ENCODE results near the gene PLXNA2.

The PLXNA2 gene

DNA sequence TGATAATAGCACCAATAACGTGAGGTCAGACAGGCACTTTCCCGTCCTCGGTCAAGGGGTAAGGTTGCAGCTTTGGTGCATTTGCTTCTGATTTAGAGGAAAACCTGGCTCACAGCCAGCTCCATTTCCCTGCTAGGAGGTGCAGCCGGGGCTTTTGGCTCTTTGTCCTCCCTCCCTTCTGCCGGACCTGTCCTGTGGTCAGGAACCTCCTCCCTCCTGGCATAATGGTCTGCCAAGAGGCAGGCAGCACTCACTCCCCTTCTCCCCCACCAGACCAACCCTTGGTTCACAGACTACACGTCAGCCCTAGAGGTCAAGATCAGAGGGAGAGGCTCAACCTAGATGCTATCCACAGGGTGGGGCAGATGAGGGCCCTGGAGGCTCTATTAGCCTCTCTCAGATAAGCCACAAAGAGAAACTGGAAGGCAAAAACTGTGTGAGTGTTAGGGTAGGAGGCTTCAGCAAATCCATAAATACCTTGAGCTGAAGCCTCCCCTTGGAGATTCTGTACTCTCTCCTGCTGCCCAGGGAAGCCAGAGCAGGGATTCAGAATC, 64.8 kb downstream of the PLXNA2 start:
- Mint-ChIP-seq H3K9me3 (no peaks in the 10 kb centered on the region), H3K4me3 (no peak overlapping the region)

DNA sequence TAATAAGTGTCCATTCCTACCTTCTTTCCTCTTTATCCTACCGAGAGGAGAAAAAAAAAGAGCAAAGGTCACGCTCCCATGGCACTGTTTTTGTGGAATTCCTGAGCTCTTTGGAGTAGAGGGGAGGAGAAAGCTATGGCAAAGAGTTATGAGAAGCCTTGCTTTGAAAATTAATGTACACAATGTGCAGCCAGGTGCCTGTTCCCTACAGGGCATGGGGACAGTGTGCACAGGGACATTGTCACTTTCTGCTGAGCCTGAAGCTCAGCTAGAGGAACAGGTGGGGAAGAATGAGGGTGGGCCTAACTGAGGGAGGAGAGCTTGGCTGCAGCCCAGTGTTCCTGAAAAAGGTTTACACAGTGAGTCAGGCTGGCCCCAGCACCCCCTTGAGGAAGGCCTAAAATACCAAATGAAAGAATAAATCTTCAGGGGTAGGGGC, 66.1 kb downstream of the PLXNA2 start:
- ATAC-seq (no peak), DNase-seq (ENCODE audit: low spot score in 2 of 2) (no peak)
- Mint-ChIP-seq H3K4me1 (no peaks in the 10 kb centered on the region), H3K27ac (no peak overlapping the region), H3K4me3 (no peak overlapping the region), H3K36me3 (no peaks in the 10 kb centered on the region), H3K9me3 (no peaks in the 10 kb centered on the region)

More for the DNA sequence above, 64.8 kb downstream of the PLXNA2 start:
- DNase-seq (ENCODE audit: low spot score in 2 of 2) = no peak
- no peak overlapping the region for H3K27ac Mint-ChIP-seq
- ATAC-seq = no peak
- no peaks in the 10 kb centered on the region for H3K4me1 Mint-ChIP-seq
- no peaks in the 10 kb centered on the region for H3K36me3 Mint-ChIP-seq

DNA sequence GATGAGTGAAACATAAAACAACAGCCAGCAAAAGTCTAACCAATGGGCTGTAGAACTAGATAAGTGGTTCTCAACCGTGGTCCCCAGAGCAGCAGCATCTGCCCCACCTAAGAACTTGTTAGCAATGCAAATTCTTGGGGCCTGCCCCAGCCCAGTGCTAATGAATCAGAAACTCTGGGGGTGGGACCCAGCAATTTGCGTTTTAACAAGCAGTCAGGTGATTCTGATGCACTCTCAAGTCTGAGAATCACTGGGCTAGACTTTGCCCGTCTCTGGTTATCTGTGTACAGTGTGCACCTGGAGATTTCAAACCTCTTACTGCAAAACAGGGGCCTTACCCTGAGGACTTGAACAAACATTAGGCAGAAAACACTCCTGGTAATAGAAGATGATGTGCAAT, 66.5 kb downstream of the PLXNA2 start:
- ATAC-seq = no peak
- no peaks in the 10 kb centered on the region for H3K36me3 Mint-ChIP-seq
- no peak overlapping the region for H3K27ac Mint-ChIP-seq
- H3K9me3 Mint-ChIP-seq = no peaks in the 10 kb centered on the region
- no peak for DNase-seq (ENCODE audit: low spot score in 2 of 2)
- H3K4me3 Mint-ChIP-seq = no peak overlapping the region
- H3K4me1 Mint-ChIP-seq = no peaks in the 10 kb centered on the region

DNA sequence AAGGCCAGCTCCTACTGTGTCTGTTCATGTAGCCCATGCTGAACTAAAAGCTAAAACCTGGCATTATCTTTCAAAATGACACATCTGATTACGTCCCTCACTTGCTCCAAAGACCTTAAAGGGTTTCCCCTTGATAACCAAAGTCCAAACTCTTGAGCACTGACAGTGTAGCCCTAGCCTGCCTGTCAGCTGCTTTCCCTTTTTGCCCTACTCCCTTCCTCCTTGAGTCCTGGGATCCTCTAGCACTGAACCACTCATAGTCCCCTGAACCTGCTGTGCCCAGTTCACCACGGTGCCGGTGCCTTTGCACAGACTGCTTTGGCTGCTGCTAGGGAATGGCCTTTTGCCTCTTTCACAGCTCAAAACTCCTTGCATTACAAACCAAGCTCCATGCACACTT, 67.5 kb downstream of the PLXNA2 start:
- no peaks in the 10 kb centered on the region for H3K36me3 Mint-ChIP-seq
- no peak for ATAC-seq
- H3K4me1 Mint-ChIP-seq = no peaks in the 10 kb centered on the region
- no peak overlapping the region for H3K4me3 Mint-ChIP-seq
- no peaks in the 10 kb centered on the region for H3K9me3 Mint-ChIP-seq
- H3K27ac Mint-ChIP-seq = no peak overlapping the region
- DNase-seq (ENCODE audit: low spot score in 2 of 2) = no peak

DNA sequence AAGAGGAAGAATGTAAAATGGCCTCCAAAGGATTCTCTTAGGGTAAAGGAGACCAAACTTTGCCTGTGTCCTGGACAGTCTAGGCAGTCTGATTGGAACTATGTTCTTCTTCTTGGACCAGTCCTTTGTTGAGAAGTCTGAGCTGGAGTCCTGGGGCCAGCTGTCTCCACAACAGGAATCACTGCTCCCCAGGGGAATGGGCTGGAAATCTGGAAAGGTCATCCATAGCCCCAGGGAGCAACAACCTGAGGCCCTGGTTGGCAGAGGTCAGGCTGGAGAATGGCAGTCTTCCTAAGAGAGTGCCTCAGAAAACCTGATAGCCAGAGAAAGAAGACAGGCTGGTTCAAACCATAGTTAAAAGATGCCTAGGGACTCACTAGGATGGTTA, 68.7 kb downstream of the PLXNA2 start:
- DNase-seq (ENCODE audit: low spot score in 2 of 2) = no peak
- no peak overlapping the region for H3K4me3 Mint-ChIP-seq
- no peak for ATAC-seq
- H3K4me1 Mint-ChIP-seq = no peaks in the 10 kb centered on the region
- no peak overlapping the region for H3K27ac Mint-ChIP-seq
- H3K9me3 Mint-ChIP-seq = no peaks in the 10 kb centered on the region
- no peaks in the 10 kb centered on the region for H3K36me3 Mint-ChIP-seq

DNA sequence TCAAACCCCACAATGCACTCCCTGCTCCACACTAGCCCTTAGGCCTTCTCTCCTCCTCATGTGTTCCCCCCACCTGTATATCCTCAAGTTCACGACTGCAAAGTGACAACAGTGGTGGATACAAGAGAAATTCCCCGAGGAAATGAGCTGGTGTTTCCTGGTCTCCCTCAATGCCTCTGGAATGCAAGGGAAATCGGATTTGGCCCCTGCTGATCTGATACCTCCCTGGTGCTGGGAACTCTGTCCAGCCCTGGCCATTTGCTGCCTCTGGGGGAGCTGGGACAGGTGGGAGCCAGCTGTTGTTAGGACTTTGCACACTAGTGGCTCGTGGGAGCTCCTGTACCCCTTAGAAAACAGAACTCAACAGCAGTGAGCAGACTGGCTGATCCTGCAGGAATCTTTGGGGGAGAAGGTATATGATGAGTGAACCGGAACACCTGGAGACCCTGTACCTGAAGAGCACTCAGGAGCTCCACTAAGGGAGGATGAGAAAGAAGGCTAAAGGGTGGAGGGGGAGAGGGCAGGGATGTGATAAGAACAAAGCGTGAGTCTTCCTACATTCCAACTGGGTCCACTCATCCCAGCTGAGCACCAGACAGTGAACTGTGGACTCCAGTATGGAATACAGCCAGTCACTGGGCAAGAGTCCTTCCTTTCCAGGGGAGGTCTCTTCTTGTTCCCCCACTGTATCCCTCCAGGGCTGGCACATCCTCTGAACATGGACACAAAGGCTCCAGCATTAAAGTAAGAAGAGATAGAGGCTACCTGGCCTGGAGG, 69.3 kb downstream of the PLXNA2 start:
- ATAC-seq = no peak
- Mint-ChIP-seq H3K4me1 (no peaks in the 10 kb centered on the region), H3K27ac (no peak overlapping the region), H3K4me3 (no peak overlapping the region), H3K36me3 (no peaks in the 10 kb centered on the region), H3K9me3 (no peaks in the 10 kb centered on the region)
- DNase-seq (ENCODE audit: low spot score in 2 of 2) = no peak

DNA sequence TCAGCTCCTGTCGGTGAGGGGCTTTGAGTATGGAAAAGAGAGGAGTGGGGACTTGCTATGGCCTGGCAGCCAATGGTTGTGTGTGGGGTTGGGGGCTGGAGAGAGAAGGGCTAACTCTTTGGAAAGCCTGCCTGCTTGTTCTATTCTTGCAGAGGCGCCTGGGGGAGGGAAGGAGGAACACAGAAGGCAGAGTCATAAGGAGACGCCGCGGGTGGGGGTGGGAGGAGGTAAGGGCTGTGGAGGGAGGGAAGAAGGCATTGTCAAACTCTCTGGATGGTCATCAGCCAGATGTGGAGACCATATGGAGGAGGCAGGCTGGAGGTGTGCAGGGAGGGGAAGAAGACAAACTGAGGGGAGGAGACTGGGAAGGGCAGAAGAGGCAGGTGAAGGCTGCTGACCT, 70.0 kb downstream of the PLXNA2 start:
- DNase-seq (ENCODE audit: low spot score in 2 of 2) (no peak), ATAC-seq (no peak)
- H3K4me3 Mint-ChIP-seq = no peak overlapping the region
- no peak overlapping the region for H3K27ac Mint-ChIP-seq
- no peaks in the 10 kb centered on the region for H3K4me1 Mint-ChIP-seq
- no peaks in the 10 kb centered on the region for H3K9me3 Mint-ChIP-seq
- no peaks in the 10 kb centered on the region for H3K36me3 Mint-ChIP-seq

DNA sequence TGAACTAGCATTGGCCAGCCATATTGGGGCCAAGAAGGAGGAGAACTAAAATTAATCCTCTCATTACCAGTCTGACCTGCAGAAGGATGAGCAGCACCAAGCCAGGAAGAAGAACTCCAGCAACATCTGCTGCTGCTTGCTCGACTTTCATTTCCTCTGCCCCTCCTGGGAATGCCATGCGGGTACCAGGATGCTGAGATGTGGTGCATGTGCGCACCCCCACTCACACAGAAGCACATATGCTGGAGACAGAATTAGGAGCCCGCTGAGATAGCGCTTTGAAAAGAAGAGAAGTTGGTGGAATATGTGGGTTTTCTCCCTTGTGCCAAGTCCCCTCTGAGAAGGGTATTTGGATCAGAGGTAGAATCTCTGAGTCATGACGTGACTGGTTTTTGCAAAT, 70.4 kb downstream of the PLXNA2 start:
- Mint-ChIP-seq H3K36me3 (no peaks in the 10 kb centered on the region), H3K27ac (no peak overlapping the region), H3K4me1 (no peaks in the 10 kb centered on the region), H3K4me3 (no peak overlapping the region), H3K9me3 (no peaks in the 10 kb centered on the region)
- ATAC-seq (no peak), DNase-seq (ENCODE audit: low spot score in 2 of 2) (no peak)

DNA sequence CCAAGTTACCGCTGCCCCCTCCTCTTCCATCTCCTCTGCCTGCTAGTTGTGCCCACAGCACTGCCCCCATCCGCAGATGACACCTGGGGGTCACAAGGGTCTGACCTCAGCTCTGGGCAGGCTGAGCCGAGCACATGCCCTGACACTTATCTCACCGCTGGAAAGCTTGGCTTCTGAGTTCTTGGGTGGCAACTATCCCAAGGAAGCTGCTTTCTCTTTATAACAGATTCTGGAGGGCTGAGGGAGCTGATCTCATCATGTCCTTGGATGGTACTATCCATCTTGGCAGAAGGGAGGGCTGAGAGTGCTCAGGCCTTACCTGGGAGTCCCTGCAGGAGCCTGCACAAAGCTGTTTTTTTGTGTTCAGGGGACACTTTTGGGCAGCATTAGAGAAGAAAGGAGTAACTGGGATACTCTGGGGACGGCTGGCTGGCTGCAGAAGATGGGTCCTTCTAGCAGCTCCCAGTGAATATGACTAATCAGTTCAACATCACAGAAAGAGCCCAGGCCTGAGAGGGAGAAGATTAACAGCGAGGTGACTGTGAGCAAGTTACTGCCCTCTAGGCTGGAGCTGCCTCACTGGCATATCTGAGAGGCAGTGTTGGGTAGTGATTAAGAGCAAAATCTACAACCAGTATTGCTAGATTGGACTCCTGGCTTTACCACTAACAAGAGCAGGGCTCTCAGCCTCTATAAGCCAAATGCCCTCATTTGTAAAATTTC, 71.6 kb downstream of the PLXNA2 start:
- DNase-seq (ENCODE audit: low spot score in 2 of 2) (no peak), ATAC-seq (no peak)
- Mint-ChIP-seq H3K9me3 (no peaks in the 10 kb centered on the region), H3K4me1 (no peaks in the 10 kb centered on the region), H3K4me3 (no peak overlapping the region), H3K27ac (no peak overlapping the region), H3K36me3 (no peaks in the 10 kb centered on the region)

DNA sequence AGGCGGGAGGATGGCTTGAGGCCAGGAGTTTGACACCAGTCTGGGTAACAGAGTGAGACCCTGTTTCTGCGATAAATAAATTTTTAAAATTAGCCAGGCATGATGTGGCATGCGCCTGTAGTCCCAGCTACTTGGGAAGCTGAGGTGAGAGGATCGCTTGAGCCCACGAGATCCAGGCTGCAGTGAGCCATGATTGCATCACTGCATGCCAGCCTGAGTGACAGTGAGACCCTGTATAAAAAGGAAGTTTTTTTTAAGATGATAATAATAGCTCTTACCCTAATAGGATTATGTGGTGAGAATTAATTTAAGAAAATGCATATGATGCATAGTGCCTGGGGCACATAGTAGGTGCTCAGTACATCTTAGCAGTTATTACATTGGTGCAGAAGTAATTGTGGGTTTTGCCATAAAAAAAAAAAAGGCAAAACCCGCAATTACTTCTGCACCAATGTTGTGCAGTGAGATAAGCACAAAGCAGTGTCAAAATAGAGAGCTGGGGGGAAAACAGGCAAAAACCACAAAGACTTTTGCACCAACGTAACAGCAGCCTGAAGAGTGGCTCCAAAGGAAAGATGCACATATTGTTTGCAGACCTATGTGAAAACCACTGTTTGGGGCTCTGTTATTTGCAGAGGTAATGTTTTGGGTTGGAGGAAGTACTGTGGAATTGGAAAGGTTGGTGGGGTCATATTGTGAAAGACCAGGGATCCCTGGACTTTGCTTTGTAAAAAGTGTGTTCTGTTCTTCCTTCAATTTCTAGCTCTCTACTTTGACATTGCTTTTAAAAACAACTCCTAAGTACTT, 72.4 kb downstream of the PLXNA2 start:
- no peak overlapping the region for H3K27ac Mint-ChIP-seq
- H3K36me3 Mint-ChIP-seq = no peaks in the 10 kb centered on the region
- H3K9me3 Mint-ChIP-seq = no peaks in the 10 kb centered on the region
- no peak overlapping the region for H3K4me3 Mint-ChIP-seq
- no peak for ATAC-seq
- DNase-seq (ENCODE audit: low spot score in 2 of 2) = no peak
- no peaks in the 10 kb centered on the region for H3K4me1 Mint-ChIP-seq

DNA sequence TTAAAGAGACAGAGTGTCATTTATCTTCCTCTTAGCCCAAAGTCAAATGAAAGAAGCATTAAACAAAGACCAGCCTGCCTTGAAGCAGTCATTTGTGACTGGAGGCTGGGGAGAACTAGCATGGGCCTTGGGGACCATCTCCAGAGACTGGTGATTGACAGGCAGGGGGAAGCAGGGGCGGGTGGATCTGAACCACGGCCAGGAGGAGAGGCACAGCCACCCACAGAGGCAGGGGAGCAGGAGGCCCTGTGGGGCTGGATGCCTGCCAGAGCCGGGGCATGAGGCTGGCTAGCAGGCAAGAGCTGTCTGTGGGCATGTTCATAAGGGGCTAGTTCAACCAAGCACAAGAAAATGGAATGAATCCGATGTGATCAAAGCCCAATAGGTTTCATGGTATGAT, 73.9 kb downstream of the PLXNA2 start:
- no peaks in the 10 kb centered on the region for H3K4me1 Mint-ChIP-seq
- no peaks in the 10 kb centered on the region for H3K36me3 Mint-ChIP-seq
- no peak for DNase-seq (ENCODE audit: low spot score in 2 of 2)
- no peak overlapping the region for H3K4me3 Mint-ChIP-seq
- H3K9me3 Mint-ChIP-seq = no peaks in the 10 kb centered on the region
- H3K27ac Mint-ChIP-seq = no peak overlapping the region
- no peak for ATAC-seq

DNA sequence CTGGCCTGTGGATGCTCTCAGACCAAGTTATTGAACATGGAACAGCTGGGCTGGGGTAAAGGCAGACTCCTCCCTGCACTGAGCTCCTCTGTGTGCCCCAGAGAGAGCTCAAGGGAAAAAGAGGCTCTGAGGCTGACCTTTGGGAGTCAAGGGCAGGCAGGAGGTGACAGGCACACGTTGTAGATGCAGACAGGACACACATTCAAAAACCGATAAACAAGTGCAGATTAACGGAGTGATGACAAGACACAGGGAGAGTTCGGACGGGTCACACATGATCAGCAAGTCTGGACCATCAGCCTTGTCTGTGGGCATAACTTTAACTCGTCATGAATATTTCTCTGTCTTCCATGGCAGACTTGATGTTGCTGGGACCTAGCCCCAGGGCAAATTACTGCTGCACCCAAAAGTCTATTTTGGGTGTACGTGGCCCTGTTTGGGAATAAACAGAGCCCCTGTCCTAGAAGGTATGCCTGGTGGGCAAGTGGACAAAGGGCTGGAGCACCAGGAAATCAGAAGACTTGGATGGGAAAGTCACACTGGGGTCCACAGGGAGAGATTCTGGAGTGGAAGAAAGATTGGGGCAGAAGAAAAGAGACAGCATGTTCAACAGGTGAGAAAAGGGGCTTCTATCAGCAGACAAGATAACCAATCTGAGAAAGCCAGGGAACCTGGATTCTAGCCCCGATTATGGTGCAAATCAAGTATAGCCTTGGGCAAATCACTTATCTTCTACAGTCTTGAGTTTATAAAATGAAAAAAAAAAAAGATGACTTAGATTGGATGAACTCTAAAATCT, 74.9 kb downstream of the PLXNA2 start:
- H3K27ac Mint-ChIP-seq = no peak overlapping the region
- no peak overlapping the region for H3K4me3 Mint-ChIP-seq
- H3K36me3 Mint-ChIP-seq = no peaks in the 10 kb centered on the region
- H3K4me1 Mint-ChIP-seq = no peaks in the 10 kb centered on the region
- no peak for ATAC-seq
- no peaks in the 10 kb centered on the region for H3K9me3 Mint-ChIP-seq
- DNase-seq (ENCODE audit: low spot score in 2 of 2) = no peak

DNA sequence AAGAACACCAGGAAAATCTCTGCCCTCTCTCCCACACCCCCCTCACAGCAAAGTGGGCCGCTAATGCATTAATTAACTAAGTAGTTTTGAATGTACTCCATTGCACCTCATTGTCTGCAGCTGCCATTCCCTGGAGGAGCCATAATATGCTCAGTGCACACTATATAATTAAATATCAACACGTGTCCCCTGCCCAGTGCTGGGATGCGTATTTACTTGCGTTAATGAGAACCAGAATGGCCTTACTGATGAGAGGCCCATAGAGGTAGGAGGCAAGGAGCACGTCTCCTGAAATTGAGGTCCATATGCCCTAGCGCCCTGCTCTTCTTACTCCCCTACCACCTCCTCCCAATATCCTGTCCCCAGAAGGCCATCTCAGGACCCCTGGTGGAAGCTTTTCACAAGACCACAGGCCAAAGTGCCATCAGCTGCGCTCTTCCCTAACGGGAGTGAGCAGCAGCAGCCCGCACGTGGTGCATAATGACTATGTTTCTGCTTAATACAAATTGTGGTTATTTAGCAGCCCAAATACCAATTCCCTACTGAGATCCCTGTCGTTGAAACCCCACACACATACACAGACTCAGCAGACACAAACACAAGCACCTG, 76.8 kb downstream of the PLXNA2 start:
- Mint-ChIP-seq H3K4me1 (no peaks in the 10 kb centered on the region), H3K9me3 (no peaks in the 10 kb centered on the region), H3K27ac (no peak overlapping the region), H3K36me3 (no peaks in the 10 kb centered on the region), H3K4me3 (no peak overlapping the region)
- DNase-seq (ENCODE audit: low spot score in 2 of 2) = no peak
- no peak for ATAC-seq

DNA sequence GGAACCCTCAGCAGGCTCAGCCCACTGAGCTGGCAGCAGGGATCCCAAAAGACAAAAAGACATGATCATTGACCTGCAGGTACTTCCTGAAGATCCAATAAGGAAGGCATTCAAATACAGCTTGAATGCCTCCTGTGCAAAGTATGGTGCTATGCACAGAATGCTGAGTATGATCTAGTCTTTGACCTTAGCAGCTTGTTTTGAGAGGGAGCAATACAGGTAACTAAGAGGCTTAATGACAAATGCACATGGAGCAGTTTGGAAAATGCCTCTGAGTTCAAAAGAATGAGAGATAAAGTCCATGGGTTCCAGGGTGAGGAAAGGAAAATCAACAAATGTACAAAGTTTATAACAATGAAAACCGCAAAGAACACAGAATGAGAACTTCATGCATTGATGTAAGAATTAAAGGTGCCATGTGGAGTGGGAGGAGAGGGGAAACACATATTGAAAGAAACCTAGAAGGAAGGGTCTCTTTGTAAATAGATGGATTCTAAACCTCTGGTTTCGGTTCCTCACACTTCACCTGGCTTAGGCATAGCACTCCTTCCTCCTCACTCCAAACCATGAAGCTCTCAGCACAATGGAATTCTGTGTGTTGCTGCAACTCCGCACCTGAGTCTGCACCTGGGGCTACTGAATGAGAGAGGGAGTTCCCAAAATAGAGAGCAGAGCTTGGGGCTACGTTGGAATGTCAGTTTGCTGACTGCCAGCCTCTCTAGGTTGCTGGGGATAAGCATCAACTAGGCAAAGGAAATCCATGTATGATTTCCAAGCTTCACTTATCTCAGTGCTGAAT, 77.6 kb downstream of the PLXNA2 start:
- Mint-ChIP-seq H3K9me3 (no peaks in the 10 kb centered on the region), H3K36me3 (no peaks in the 10 kb centered on the region), H3K4me1 (no peaks in the 10 kb centered on the region), H3K27ac (no peak overlapping the region), H3K4me3 (no peak overlapping the region)
- DNase-seq (ENCODE audit: low spot score in 2 of 2) (no peak), ATAC-seq (no peak)

All from stimulated activated effector memory CD8-positive, alpha-beta T cell treated with anti-CD3 and anti-CD28 coated beads, Interleukin-12 subunit alpha, Interleukin-12 subunit beta, amount 100 ng/mL, for 72 hours (primary cell).